Upper lobe of left lung (tissue), 6 donors: Measurements from ENCODE around the gene ANO1. TPM values are rescaled to one million over a fixed set of nuclear protein-coding genes. Genes with fewer than 3 reads are reported as not detected.
A peak's percentile ranks its signal among the peaks of the same experiment; 100 is the strongest.

Experiments used
- ATAC-seq, 2 donors: fragments of 200-7000 bp; cut with Tn5 transposase; one replicate each; pipeline ENCODE4 v1.9.1; 2022; ENCODE audit warnings: mild to moderate bottlenecking in 2 of 2, moderate library complexity in 2 of 2; ENCODE audit not compliant: low FRiP score in 2 of 2
- DNase-seq, 2 donors: peaks; one replicate each; pipeline ENCODE4 v3.0.0-alpha.2; 2019 to 2020
- H3K27ac ChIP-seq, 4 donors: fragments of 200-600 bp; sonication (generic); one replicate each; pipeline ENCODE4 v1.5.1; 2016 to 2019
- H3K27me3 ChIP-seq, 4 donors: fragments of 200-600 bp; sonication (generic); one replicate each; pipeline ENCODE4 v1.5.1; 2017 to 2019
- H3K36me3 ChIP-seq, 4 donors: fragments of 200-600 bp; sonication (generic); one replicate each; pipeline ENCODE4 v1.5.1; 2016 to 2019
- H3K4me1 ChIP-seq, 4 donors: fragments of 200-600 bp; sonication (generic); one replicate each; pipeline ENCODE4 v1.5.1; 2018 to 2019
- H3K4me3 ChIP-seq, 4 donors: fragments of 200-600 bp; sonication (generic); one replicate each; pipeline ENCODE4 v1.5.1; 2017 to 2019; ENCODE audit warnings: mild to moderate bottlenecking in 2 of 4, moderate library complexity in 1 of 4
- H3K9me3 ChIP-seq, 4 donors: fragments of 200-600 bp; sonication (generic); one replicate each; pipeline ENCODE4 v1.5.1; 2018 to 2019
- CTCF ChIP-seq, 6 experiments: fragments of 450-650 bp in 4 of 6; fragments of 200-600 bp in 2 of 6; sonication (generic) in 2 of 6; IDR thresholded peaks; one replicate each; pipeline ENCODE4 v1.5.1; 2016 to 2019; ENCODE audit warnings: antibody characterized with exemption in 6 of 6
- EP300 ChIP-seq, 4 donors: sonication (generic); formaldehyde crosslinking; IDR thresholded peaks; one replicate each; pipeline ENCODE4 v1.5.1; 2017; ENCODE audit warnings: antibody characterized with exemption in 4 of 4, control low read depth in 2 of 4
- POLR2A ChIP-seq, 4 donors: fragments of 450-650 bp; IDR thresholded peaks; one replicate each; pipeline ENCODE4 v1.5.1; 2016 to 2017; ENCODE audit warnings: antibody characterized with exemption in 4 of 4, mild to moderate bottlenecking in 2 of 4
- POLR2AphosphoS5 ChIP-seq, 2 donors: sonication (generic); formaldehyde crosslinking; IDR thresholded peaks; one replicate each; pipeline ENCODE4 v1.5.1; 2017; ENCODE audit warnings: antibody characterized with exemption in 2 of 2
- WGBS, 2 donors: methylation state at CpG; one replicate each; pipeline ENCODE4 v1.1.5; 2017 to 2018; 5-methylcytosine and 5-hydroxymethylcytosine counted together
- total RNA-seq, 6 donors: library from RNA; depleted of rRNA in 4 of 6; stranded (reverse); fragments of >200 nt in 4 of 6; gene quantifications; one replicate each; pipeline versions ENCODE4 v1.1.0 to v1.2.1, GENCODE V29; 2016 to 2021
- donor health status: DM: no; HTN: no; CAD: no; lungs with moderate emphysema.
- donor health status: DM: no; HTN: yes; CAD: no; lungs with severe emphysema.

ANO1 gene
- total RNA-seq, 6 donors from 2014 or later, result 4.8 to 13.2 (median 7.2) TPM

- no peaks in the 10 kb centered on the region for H3K27me3 ChIP-seq
- ATAC-seq, result no peak
- WGBS, 2 donors, result 89 to 90% methylated on average over 14 to 17 of the region's 17 CpGs
- no peak overlapping the region for H3K27ac ChIP-seq
- TF ChIP-seq POLR2AphosphoS5 (IDR thresholded peaks at IDR 0.05) (no peak), EP300 (IDR thresholded peaks at IDR 0.05) (no peak), CTCF (IDR thresholded peaks at IDR 0.05) (no peak), POLR2A (IDR thresholded peaks at IDR 0.05) (no peak)
- no peaks in the 10 kb centered on the region for H3K4me1 ChIP-seq
- no peaks in the 10 kb centered on the region for H3K9me3 ChIP-seq
- no peak for DNase-seq
- H3K4me3 ChIP-seq, result no peak overlapping the region
- no peaks in the 10 kb centered on the region for H3K36me3 ChIP-seq
These were observed 96.6 kb downstream of the ANO1 start for GRCh38 chr11:70174547-70175235.

GRCh38 chr11:70175236-70175698 lies 97.2 kb downstream of the ANO1 start:
- Histone ChIP-seq H3K36me3 (no peaks in the 10 kb centered on the region), H3K4me1 (no peaks in the 10 kb centered on the region), H3K9me3 (no peaks in the 10 kb centered on the region), H3K4me3 (no peak overlapping the region), H3K27me3 (no peaks in the 10 kb centered on the region), H3K27ac (no peak overlapping the region)
- ATAC-seq (no peak), DNase-seq (no peak)
- 55 to 70% methylated on average over 15 of the region's 15 CpGs for WGBS, 2 donors
- TF ChIP-seq POLR2AphosphoS5 (IDR thresholded peaks at IDR 0.05), result no peak
- no peak for TF ChIP-seq EP300 (IDR thresholded peaks at IDR 0.05)
- no peak for TF ChIP-seq POLR2A (IDR thresholded peaks at IDR 0.05)
- no peak for TF ChIP-seq CTCF (IDR thresholded peaks at IDR 0.05)

GRCh38 chr11:70176940-70177689 lies 99.0 kb downstream of the ANO1 start:
- H3K27ac ChIP-seq, result no peak overlapping the region
- DNase-seq, result peak; percentile 42 to 89
- no peaks in the 10 kb centered on the region for H3K4me1 ChIP-seq
- WGBS, 2 donors, result 77 to 86% methylated on average over 25 to 36 of the region's 39 CpGs
- H3K4me3 ChIP-seq, result no peak overlapping the region
- peak; percentile 45 to 47 for ATAC-seq
- no peaks in the 10 kb centered on the region for H3K9me3 ChIP-seq
- no peaks in the 10 kb centered on the region for H3K27me3 ChIP-seq
- H3K36me3 ChIP-seq, result no peaks in the 10 kb centered on the region
- TF ChIP-seq POLR2A (IDR thresholded peaks at IDR 0.05), result no peak
- no peak for TF ChIP-seq POLR2AphosphoS5 (IDR thresholded peaks at IDR 0.05)
- TF ChIP-seq EP300 (IDR thresholded peaks at IDR 0.05), result no peak
- TF ChIP-seq CTCF (IDR thresholded peaks at IDR 0.05), result peak in 5 of 6 experiments; percentile 34 to 50 (median 40)

- Histone ChIP-seq H3K9me3 (no peaks in the 10 kb centered on the region), H3K4me1 (no peaks in the 10 kb centered on the region), H3K36me3 (no peaks in the 10 kb centered on the region), H3K4me3 (no peak overlapping the region), H3K27me3 (no peaks in the 10 kb centered on the region), H3K27ac (no peak overlapping the region)
- TF ChIP-seq CTCF (IDR thresholded peaks at IDR 0.05) (no peak), POLR2AphosphoS5 (IDR thresholded peaks at IDR 0.05) (no peak)
- DNase-seq (no peak), ATAC-seq (no peak)
- 86% methylated on average over 10 of the region's 11 CpGs; no CpG with 5 or more reads in 1 of the 2 donors for WGBS, 2 donors
These were observed 102.8 kb downstream of the ANO1 start for GRCh38 chr11:70180906-70181305.
